ENCODE results near the gene TMEM220. TPM values are rescaled to one million over a fixed set of nuclear protein-coding genes. Genes with fewer than 3 reads are reported as not detected.
"Not testable (repeated sequence)": the region's sequence is repeated elsewhere in the genome, so short reads cannot be mapped to it uniquely, and the experiment has no call there.

TMEM220 gene
- total RNA-seq, 8 experiments from 2014 or later: 1.1 to 18.7 (median 1.9) TPM

GRCh38 chr17:10718547-10718946, 11.3 kb downstream of the TMEM220 start:
- H3K4me1 ChIP-seq (replicated peaks in 1 of 2): no peaks in the 10 kb centered on the region
- no peak overlapping the region for H3K27ac ChIP-seq
- H3K4me3 ChIP-seq: no peak overlapping the region
- in situ Hi-C loops (cut with MboI; ENCODE audit: low pct_unique_long_range_greater_than_20kb in 2 of 9, low sequenced_read_pairs in 9 of 9, unreplicated experiment in 9 of 9): loop anchor here in 1 of 9 experiments (25.0 kb wide), 1 partner anchor 1269 kb away; the partner anchor contains the start of gene ZNF18
- WGBS, 10 experiments: 0 to 94% (median 25%) methylated on average over 1 of the region's 1 CpG; no CpG with 5 or more reads in 1 of the 10 experiments
- ATAC-seq (replicated peaks in 6 of 8): no peak

DNA sequence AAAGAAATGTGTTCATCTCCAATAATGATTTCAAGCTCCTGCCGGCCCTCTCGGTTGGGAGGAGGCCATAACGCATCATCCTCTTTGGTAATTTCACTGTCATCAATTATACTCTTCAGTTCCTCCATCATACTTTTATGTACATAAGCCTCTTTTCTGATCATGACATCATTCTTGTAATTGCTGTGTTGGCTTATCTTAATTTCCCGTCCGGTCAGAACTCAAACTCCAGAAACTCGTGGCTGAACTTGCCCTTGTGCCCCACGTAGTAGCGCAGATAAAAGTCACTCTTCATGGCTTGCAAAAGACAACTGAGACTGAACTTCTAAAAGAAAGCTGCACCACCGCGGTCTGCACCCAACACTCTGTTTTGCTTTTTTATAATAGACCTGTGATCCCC, 13.6 kb downstream of the TMEM220 start:
- Histone ChIP-seq H3K4me3 (no peak overlapping the region), H3K27ac (no peak overlapping the region), H3K4me1 (replicated peaks in 1 of 2) (no peaks in the 10 kb centered on the region)
- WGBS, 10 experiments: 78 to 96% (median 92%) methylated on average over 1 to 10 of the region's 10 CpGs; no CpG with 5 or more reads in 1 of the 10 experiments
- in situ Hi-C loops (cut with MboI; ENCODE audit: low pct_unique_long_range_greater_than_20kb in 2 of 9, low sequenced_read_pairs in 9 of 9, unreplicated experiment in 9 of 9): loop anchor here in 1 of 9 experiments (25.0 kb wide), 1 partner anchor 1271 kb away; the partner anchor contains the start of gene ZNF18
- peak in 1 of 8 experiments; percentile 20 for ATAC-seq (replicated peaks in 6 of 8)

GRCh38 chr17:10713318-10713717, 16.5 kb downstream of the TMEM220 start:
- WGBS, 10 experiments: 0 to 100% (median 85%) methylated on average over 1 to 2 of the region's 2 CpGs; no CpG with 5 or more reads in 1 of the 10 experiments
- no peak overlapping the region for H3K27ac ChIP-seq
- no peaks in the 10 kb centered on the region for H3K4me1 ChIP-seq (replicated peaks in 1 of 2)
- peak in 3 of 8 experiments; percentile 66 to 85 (median 68) for ATAC-seq (replicated peaks in 6 of 8)
- no peak overlapping the region for H3K4me3 ChIP-seq
- in situ Hi-C loops (cut with MboI; ENCODE audit: low pct_unique_long_range_greater_than_20kb in 2 of 9, low sequenced_read_pairs in 9 of 9, unreplicated experiment in 9 of 9): loop anchor here in 1 of 9 experiments (25.0 kb wide), 1 partner anchor 1274 kb away; the partner anchor contains the start of gene ZNF18

DNA sequence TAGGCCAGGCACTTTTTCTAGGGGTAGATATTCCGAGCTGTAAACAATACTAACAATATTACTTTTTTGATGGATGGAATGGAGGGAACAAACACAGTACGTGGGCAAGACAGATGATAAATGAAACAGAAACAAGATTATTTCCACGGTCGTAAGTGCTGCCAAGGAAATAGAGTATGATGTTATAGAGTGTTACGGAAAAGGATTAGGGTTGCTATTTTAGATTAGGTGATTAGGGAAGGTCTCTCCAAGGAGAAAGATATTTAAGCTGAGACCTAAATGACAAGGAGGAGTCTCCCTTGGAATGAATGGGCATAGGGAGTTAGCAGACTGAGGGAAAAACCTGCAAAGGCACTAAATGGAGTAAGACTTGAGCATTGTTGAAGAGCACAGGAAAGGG, 24.1 kb downstream of the TMEM220 start:
- WGBS, 10 experiments: 83 to 100% (median 95%) methylated on average over 2 to 5 of the region's 5 CpGs; no CpG with 5 or more reads in 1 of the 10 experiments
- in situ Hi-C loops (cut with MboI; ENCODE audit: low pct_unique_long_range_greater_than_20kb in 2 of 9, low sequenced_read_pairs in 9 of 9, unreplicated experiment in 9 of 9): loop anchor here in 1 of 9 experiments (25.0 kb wide), 1 partner anchor 1282 kb away; the partner anchor contains the start of gene ZNF18
- ATAC-seq (replicated peaks in 6 of 8): no peak
- H3K4me1 ChIP-seq (replicated peaks in 1 of 2): no peaks in the 10 kb centered on the region
- no peak overlapping the region for H3K4me3 ChIP-seq
- H3K27ac ChIP-seq: no peak overlapping the region

- H3K4me1 ChIP-seq (replicated peaks in 1 of 2): peaks cover 0 to 5% of the 10 kb centered on the region in 2 donors
- in situ Hi-C loops (cut with MboI; ENCODE audit: low pct_unique_long_range_greater_than_20kb in 2 of 9, low sequenced_read_pairs in 9 of 9, unreplicated experiment in 9 of 9): loop anchor here in 1 of 9 experiments (25.0 kb wide), 1 partner anchor 1285 kb away; the partner anchor contains the start of gene ZNF18
- no peak overlapping the region for H3K27ac ChIP-seq
- H3K4me3 ChIP-seq: no peak overlapping the region
- WGBS, 10 experiments: 17 to 90% (median 85%) methylated on average over 1 to 2 of the region's 2 CpGs; no CpG with 5 or more reads in 6 of the 10 experiments
- ATAC-seq (replicated peaks in 6 of 8): no peak
These were observed 27.2 kb downstream of the TMEM220 start for GRCh38 chr17:10702574-10702973.

GRCh38 chr17:10699856-10700255, 30.0 kb downstream of the TMEM220 start:
- no peak for ATAC-seq (replicated peaks in 6 of 8)
- in situ Hi-C loops (cut with MboI; ENCODE audit: low pct_unique_long_range_greater_than_20kb in 2 of 9, low sequenced_read_pairs in 9 of 9, unreplicated experiment in 9 of 9): loop anchor here in 1 of 9 experiments (25.0 kb wide), 1 partner anchor 1287 kb away; the partner anchor contains the start of gene ZNF18
- peaks cover 7 to 11% of the 10 kb centered on the region in 2 donors for H3K4me1 ChIP-seq (replicated peaks in 1 of 2)
- no peak overlapping the region for H3K27ac ChIP-seq
- no peak overlapping the region for H3K4me3 ChIP-seq
- 80 to 100% (median 100%) methylated on average over 1 of the region's 1 CpG; no CpG with 5 or more reads in 3 of the 10 experiments for WGBS, 10 experiments

DNA sequence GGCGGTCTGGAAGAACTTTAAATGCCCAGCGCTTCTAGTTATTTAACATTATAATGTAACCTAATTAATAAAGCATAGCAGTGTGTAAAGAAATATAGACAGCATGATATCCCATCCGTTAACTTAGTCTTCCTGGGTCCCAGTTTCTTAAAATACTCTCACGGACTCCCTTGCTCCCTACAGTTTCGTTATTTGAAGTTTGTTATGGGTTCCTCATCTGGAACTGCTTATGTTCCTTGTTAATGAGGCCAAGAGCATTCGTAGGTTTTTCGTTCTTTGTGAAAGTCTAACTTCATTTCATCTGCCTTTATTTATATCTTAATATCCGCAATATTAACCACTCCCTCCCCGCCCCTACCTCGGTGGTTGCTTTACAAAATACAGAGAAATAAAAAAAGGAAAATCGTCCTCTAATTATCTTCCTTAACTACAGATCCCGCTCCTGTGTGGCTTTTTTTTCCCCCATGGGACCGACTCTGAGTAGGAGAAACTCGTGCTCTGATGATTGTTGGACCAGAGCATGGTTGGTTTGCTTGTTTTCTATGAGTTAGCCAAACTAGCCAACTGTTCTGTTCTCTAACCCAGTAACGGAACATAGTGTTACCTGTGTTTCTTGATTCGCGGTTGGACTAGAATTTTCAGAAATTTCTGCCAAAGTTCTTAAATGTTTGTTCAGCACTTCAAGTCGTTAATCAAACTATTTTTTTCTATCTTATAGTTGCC, 31.6 kb downstream of the TMEM220 start:
- Histone ChIP-seq H3K4me1 (replicated peaks in 1 of 2) (peaks cover 7 to 11% of the 10 kb centered on the region in 2 donors), H3K4me3 (peak overlapping the region; percentile 60 to 100 (median 79)), H3K27ac (peak overlapping the region in 1 of 2 donors; percentile 81)
- WGBS, 10 experiments: 1 to 34% (median 18%) methylated on average over 7 to 17 of the region's 18 CpGs
- no peak for ATAC-seq (replicated peaks in 6 of 8)
- in situ Hi-C loops (cut with MboI; ENCODE audit: low pct_unique_long_range_greater_than_20kb in 2 of 9, low sequenced_read_pairs in 9 of 9, unreplicated experiment in 9 of 9): no loop called here

GRCh38 chr17:10697092-10698081, 32.4 kb downstream of the TMEM220 start, which contains the start of the genes ADPRM and SCO1:
TSS of gene ADPRM (plus strand) at chr17:10697594. CDS start at chr17:10704927, 7,333 bp downstream.
TSS of gene SCO1 (minus strand) at chr17:10697533. CDS start at chr17:10697507, 26 bp downstream.
- WGBS, 10 experiments: 0 to 3% (median 0%) methylated on average over 1 to 14 of the region's 84 CpGs; no CpG with 5 or more reads in 3 of the 10 experiments
- Histone ChIP-seq H3K4me1 (replicated peaks in 1 of 2) (peaks cover 7 to 11% of the 10 kb centered on the region in 2 donors), H3K27ac (peak within 1 kb of the TSS; percentile 81 to 87), H3K4me3 (peak within 1 kb of the TSS; percentile 60 to 100 (median 79))
- in situ Hi-C loops (cut with MboI; ENCODE audit: low pct_unique_long_range_greater_than_20kb in 2 of 9, low sequenced_read_pairs in 9 of 9, unreplicated experiment in 9 of 9): no loop called here
- peak; percentile 95 to 99 (median 99) for ATAC-seq (replicated peaks in 6 of 8)

DNA sequence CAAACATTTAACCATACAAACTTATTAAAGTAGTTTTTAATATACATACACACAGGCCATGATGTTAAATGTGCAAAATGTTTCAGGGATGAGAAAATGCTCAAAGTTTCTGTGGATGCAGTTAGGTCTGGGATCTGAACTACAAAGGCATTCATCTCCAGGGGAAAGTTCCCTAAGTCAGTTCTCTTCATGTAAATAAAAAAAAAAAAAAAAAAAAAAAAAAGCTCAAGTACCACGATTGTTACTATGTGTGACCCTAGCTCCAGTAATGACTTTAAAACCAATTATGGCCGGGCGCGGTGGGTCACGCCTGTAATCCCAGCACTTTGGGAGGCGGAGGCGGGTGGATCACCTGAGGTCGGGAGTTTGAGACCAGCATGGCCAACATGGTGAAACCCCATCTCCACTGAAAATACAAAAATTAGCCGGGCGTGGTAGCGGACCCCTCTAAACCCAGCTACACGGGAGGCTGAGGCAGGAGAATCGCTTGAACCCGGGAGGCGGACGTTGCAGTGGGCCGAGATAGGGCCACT, 33.9 kb downstream of the TMEM220 start:
- peak overlapping the region; percentile 60 to 100 (median 79) for H3K4me3 ChIP-seq
- 64 to 90% (median 81%) methylated on average over 3 to 16 of the region's 17 CpGs; no CpG with 5 or more reads in 3 of the 10 experiments for WGBS, 10 experiments
- H3K27ac ChIP-seq; ATAC-seq (replicated peaks in 6 of 8); in situ Hi-C loops (cut with MboI; ENCODE audit: low pct_unique_long_range_greater_than_20kb in 2 of 9, low sequenced_read_pairs in 9 of 9, unreplicated experiment in 9 of 9): not testable (repeated sequence)
- H3K4me1 ChIP-seq (replicated peaks in 1 of 2): peaks cover 7 to 11% of the 10 kb centered on the region in 2 donors

DNA sequence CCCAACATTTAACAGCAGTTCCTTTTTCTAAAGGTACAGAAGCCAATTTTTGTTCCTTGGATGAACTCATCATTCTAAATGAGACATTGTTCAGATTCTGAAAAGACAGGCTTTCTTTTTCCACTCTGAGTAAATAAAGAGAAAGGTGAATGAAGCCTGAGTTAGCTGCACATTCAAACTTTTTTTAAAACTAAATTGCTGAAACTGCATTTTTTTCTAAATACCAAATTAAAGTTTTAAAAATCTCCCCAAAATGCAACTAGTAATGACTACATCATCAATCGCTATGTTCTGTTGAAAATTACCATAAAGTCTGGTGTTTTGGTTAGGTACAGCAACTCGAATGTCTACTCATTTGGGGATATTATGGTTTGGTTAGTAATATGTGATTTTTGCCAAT, 42.3 kb downstream of the TMEM220 start:
- Histone ChIP-seq H3K27ac (no peak overlapping the region), H3K4me1 (replicated peaks in 1 of 2) (no peaks in the 10 kb centered on the region), H3K4me3 (no peak overlapping the region)
- no peak for ATAC-seq (replicated peaks in 6 of 8)
- 70 to 100% (median 93%) methylated on average over 1 to 2 of the region's 2 CpGs for WGBS, 10 experiments
- in situ Hi-C loops (cut with MboI; ENCODE audit: low pct_unique_long_range_greater_than_20kb in 2 of 9, low sequenced_read_pairs in 9 of 9, unreplicated experiment in 9 of 9): no loop called here

DNA sequence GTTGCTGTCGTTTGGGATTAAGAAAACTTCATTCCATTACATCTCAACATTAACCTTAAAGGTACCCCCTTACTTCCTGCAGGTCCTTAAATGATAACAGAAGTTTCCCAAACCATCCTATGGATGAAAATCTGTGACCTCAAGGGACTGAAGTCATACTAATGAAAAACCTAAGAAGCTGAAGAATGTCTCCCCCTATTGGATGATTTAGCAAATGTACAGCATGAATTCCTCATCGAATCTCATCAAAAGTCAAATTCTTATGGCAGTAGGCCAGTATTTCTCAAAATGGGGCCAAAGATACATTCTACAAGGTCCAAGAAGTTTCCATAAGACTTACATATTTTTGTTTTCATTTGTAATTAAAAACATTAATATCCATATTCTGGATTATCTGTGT, 46.0 kb downstream of the TMEM220 start:
- no peak overlapping the region for H3K27ac ChIP-seq
- in situ Hi-C loops (cut with MboI; ENCODE audit: low pct_unique_long_range_greater_than_20kb in 2 of 9, low sequenced_read_pairs in 9 of 9, unreplicated experiment in 9 of 9): no loop called here
- ATAC-seq (replicated peaks in 6 of 8): no peak
- no peaks in the 10 kb centered on the region for H3K4me1 ChIP-seq (replicated peaks in 1 of 2)
- H3K4me3 ChIP-seq: no peak overlapping the region
- WGBS, 10 experiments: 43 to 100% (median 64%) methylated on average over 1 to 2 of the region's 2 CpGs; no CpG with 5 or more reads in 2 of the 10 experiments

- H3K4me1 ChIP-seq (replicated peaks in 1 of 2): no peaks in the 10 kb centered on the region
- no peak overlapping the region for H3K27ac ChIP-seq
- no peak overlapping the region for H3K4me3 ChIP-seq
- ATAC-seq (replicated peaks in 6 of 8): peak in 1 of 8 experiments; percentile 41
- in situ Hi-C loops (cut with MboI; ENCODE audit: low pct_unique_long_range_greater_than_20kb in 2 of 9, low sequenced_read_pairs in 9 of 9, unreplicated experiment in 9 of 9): no loop called here
- WGBS, 10 experiments: 56 to 95% (median 86%) methylated on average over 1 to 7 of the region's 7 CpGs
These were observed 47.9 kb downstream of the TMEM220 start for GRCh38 chr17:10681866-10682446.
